ENCODE data around the gene KCNJ9.

- TF ChIP-seq POLR2AphosphoS5 (IDR thresholded peaks at IDR 0.05; ENCODE audit: low read depth, low read length) (no peak), POLR2A (IDR thresholded peaks at IDR 0.05; ENCODE audit: low read depth, low read length) (no peak), TAF1 (IDR thresholded peaks at IDR 0.05; ENCODE audit: borderline replicate concordance, low read depth, low read length) (no peak)
Observed at GRCh38 chr1:160093069-160093395, 11.7 kb downstream of the KCNJ9 start.
